HepG2 (cell line): ENCODE results near the gene AJUBA. TPM values are rescaled to one million over a fixed set of nuclear protein-coding genes. Genes with fewer than 3 reads are reported as not detected.

Source experiments
- CEBPG ChIP-seq: IDR thresholded peaks from 2 replicates; pipeline ENCODE4 v1.6.1; 2016
- PCBP1 ChIP-seq: fragments of 200-400 bp; formaldehyde crosslinking; IDR thresholded peaks from 2 replicates; pipeline ENCODE4 v1.6.1; 2017; ENCODE audit warnings: mild to moderate bottlenecking, low read depth, low read length, borderline replicate concordance
- TMF1 ChIP-seq: sonication (generic); formaldehyde crosslinking; IDR thresholded peaks from 2 replicates; pipeline ENCODE4 v1.8.1; 2022; ENCODE audit warnings: low read depth, missing genetic modification reagents
- ZSCAN21 ChIP-seq: sonication (generic); formaldehyde crosslinking; IDR thresholded peaks from 2 replicates; pipeline ENCODE4 v1.8.0; 2022; ENCODE audit warnings: mild to moderate bottlenecking, missing genetic modification reagents, moderate library complexity, borderline replicate concordance
- polyA plus RNA-seq, 8 experiments: library from polyadenylated mRNA; depleted of rRNA in 3 of 8; stranded (reverse) in 7 of 8; unstranded in 1 of 8; fragments of >200 nt; fragmentation: Illumina TruSeq in 4 of 8; extraction: Trizol in 4 of 8; gene quantifications; 2 replicates each; pipeline versions ENCODE4 v1.2.1 to v1.2.3, GENCODE V29; 2011 to 2016; ENCODE audit warnings: low read depth in 4 of 8, missing spikeins in 1 of 8, mixed read lengths in 1 of 8; ENCODE audit not compliant: insufficient read depth in 1 of 8
- total RNA-seq, 5 experiments: library from RNA; depleted of rRNA; stranded (reverse); fragments of >200 nt; fragmentation: Illumina TruSeq; extraction: Trizol; gene quantifications; 2 replicates each; pipeline ENCODE4 v1.2.3, GENCODE V29; 2016; ENCODE audit warnings: low read depth in 1 of 5
- TF ChIP-seq, protein P1 (sequence below): sonication (generic); formaldehyde crosslinking; IDR thresholded peaks from 2 replicates; pipeline ENCODE4 v1.4.0; 2020; ENCODE audit warnings: missing genetic modification reagents, borderline replicate concordance
- TF ChIP-seq, protein P2 (sequence below): sonication (generic); formaldehyde crosslinking; IDR thresholded peaks from 2 replicates; pipeline ENCODE4 v1.4.0; 2020; ENCODE audit warnings: mild to moderate bottlenecking, missing genetic modification reagents
- TF ChIP-seq, protein P3 (sequence below), 2 experiments: fragments of 450-650 bp in 1 of 2; sonication (generic) in 1 of 2; formaldehyde crosslinking; IDR thresholded peaks; 2 replicates each; pipeline versions ENCODE4 v1.5.0 to v1.8.0; 2020 to 2022; ENCODE audit warnings: mild to moderate bottlenecking in 1 of 2, missing genetic modification reagents in 1 of 2
- TF ChIP-seq, protein P4 (sequence below): sonication (generic); formaldehyde crosslinking; IDR thresholded peaks from 2 replicates; pipeline ENCODE4 v1.4.0; 2020; ENCODE audit warnings: mild to moderate bottlenecking, missing genetic modification reagents
- TF ChIP-seq, protein P5 (sequence below): sonication (generic); formaldehyde crosslinking; IDR thresholded peaks from 2 replicates; pipeline ENCODE4 v1.4.0; 2020; ENCODE audit warnings: missing genetic modification reagents, mild to moderate bottlenecking, borderline replicate concordance

The AJUBA gene
- total and polyA plus RNA-seq, 2 of the 13 experiments (the other 11 are each of a cell fraction or from before 2014, with no cell fraction given) = 157 to 241 TPM

DNA sequence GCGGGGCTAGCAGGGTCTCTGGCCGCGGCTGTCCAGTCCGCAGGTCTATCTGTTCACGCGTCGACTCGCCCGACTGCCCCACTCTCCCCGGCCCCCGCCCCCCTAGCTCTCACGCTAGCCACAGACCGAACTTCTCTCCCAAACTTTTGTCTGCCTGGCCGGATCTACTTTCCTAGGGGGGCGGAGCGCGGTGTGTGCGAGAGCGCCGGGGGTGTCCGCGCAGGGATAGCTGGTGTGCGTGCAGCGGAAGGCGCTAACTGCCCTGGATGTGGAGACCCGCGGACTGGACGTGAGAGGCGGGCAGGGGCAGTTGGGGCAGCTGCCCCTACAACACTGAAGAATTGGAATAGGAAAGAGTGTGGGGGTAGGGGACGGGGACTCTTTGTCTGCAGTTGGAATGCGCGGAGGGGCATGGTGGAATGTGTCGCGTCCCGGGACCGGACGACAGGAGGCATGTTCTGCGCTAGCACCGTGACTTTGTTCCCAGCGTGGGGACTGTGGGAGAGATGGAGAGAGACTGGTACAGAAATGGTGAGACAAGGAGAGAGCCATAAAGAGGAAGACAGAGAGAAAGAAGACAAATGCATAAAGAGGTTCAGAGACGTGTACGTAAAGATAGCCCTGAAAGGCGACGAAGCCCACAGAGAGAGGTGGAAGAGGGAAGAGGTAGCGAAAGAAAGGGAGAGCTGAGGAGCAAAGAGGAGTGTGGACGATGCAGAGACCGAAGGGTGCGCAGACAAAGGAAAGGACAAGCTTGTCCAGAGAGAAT, at the start of gene AJUBA (continued):
- TF ChIP-seq, protein P1, sequence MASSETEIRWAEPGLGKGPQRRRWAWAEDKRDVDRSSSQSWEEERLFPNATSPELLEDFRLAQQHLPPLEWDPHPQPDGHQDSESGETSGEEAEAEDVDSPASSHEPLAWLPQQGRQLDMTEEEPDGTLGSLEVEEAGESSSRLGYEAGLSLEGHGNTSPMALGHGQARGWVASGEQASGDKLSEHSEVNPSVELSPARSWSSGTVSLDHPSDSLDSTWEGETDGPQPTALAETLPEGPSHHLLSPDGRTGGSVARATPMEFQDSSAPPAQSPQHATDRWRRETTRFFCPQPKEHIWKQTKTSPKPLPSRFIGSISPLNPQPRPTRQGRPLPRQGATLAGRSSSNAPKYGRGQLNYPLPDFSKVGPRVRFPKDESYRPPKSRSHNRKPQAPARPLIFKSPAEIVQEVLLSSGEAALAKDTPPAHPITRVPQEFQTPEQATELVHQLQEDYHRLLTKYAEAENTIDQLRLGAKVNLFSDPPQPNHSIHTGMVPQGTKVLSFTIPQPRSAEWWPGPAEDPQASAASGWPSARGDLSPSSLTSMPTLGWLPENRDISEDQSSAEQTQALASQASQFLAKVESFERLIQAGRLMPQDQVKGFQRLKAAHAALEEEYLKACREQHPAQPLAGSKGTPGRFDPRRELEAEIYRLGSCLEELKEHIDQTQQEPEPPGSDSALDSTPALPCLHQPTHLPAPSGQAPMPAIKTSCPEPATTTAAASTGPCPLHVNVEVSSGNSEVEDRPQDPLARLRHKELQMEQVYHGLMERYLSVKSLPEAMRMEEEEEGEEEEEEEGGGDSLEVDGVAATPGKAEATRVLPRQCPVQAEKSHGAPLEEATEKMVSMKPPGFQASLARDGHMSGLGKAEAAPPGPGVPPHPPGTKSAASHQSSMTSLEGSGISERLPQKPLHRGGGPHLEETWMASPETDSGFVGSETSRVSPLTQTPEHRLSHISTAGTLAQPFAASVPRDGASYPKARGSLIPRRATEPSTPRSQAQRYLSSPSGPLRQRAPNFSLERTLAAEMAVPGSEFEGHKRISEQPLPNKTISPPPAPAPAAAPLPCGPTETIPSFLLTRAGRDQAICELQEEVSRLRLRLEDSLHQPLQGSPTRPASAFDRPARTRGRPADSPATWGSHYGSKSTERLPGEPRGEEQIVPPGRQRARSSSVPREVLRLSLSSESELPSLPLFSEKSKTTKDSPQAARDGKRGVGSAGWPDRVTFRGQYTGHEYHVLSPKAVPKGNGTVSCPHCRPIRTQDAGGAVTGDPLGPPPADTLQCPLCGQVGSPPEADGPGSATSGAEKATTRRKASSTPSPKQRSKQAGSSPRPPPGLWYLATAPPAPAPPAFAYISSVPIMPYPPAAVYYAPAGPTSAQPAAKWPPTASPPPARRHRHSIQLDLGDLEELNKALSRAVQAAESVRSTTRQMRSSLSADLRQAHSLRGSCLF (CRISPR knock-in tag) = no peak
- TF ChIP-seq, protein P2, sequence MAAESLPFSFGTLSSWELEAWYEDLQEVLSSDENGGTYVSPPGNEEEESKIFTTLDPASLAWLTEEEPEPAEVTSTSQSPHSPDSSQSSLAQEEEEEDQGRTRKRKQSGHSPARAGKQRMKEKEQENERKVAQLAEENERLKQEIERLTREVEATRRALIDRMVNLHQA (CRISPR knock-in tag) = no peak
- TF ChIP-seq ZSCAN21 (CRISPR knock-in tag) (no peak), PCBP1 (peak; percentile 100), TMF1 (CRISPR knock-in tag) (no peak), CEBPG (CRISPR knock-in tag) (peak; percentile 58)
- TF ChIP-seq, protein P3, sequence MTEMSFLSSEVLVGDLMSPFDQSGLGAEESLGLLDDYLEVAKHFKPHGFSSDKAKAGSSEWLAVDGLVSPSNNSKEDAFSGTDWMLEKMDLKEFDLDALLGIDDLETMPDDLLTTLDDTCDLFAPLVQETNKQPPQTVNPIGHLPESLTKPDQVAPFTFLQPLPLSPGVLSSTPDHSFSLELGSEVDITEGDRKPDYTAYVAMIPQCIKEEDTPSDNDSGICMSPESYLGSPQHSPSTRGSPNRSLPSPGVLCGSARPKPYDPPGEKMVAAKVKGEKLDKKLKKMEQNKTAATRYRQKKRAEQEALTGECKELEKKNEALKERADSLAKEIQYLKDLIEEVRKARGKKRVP (CRISPR knock-in tag; IDR thresholded peaks at IDR 0.05) = no peak
- TF ChIP-seq, protein P4, sequence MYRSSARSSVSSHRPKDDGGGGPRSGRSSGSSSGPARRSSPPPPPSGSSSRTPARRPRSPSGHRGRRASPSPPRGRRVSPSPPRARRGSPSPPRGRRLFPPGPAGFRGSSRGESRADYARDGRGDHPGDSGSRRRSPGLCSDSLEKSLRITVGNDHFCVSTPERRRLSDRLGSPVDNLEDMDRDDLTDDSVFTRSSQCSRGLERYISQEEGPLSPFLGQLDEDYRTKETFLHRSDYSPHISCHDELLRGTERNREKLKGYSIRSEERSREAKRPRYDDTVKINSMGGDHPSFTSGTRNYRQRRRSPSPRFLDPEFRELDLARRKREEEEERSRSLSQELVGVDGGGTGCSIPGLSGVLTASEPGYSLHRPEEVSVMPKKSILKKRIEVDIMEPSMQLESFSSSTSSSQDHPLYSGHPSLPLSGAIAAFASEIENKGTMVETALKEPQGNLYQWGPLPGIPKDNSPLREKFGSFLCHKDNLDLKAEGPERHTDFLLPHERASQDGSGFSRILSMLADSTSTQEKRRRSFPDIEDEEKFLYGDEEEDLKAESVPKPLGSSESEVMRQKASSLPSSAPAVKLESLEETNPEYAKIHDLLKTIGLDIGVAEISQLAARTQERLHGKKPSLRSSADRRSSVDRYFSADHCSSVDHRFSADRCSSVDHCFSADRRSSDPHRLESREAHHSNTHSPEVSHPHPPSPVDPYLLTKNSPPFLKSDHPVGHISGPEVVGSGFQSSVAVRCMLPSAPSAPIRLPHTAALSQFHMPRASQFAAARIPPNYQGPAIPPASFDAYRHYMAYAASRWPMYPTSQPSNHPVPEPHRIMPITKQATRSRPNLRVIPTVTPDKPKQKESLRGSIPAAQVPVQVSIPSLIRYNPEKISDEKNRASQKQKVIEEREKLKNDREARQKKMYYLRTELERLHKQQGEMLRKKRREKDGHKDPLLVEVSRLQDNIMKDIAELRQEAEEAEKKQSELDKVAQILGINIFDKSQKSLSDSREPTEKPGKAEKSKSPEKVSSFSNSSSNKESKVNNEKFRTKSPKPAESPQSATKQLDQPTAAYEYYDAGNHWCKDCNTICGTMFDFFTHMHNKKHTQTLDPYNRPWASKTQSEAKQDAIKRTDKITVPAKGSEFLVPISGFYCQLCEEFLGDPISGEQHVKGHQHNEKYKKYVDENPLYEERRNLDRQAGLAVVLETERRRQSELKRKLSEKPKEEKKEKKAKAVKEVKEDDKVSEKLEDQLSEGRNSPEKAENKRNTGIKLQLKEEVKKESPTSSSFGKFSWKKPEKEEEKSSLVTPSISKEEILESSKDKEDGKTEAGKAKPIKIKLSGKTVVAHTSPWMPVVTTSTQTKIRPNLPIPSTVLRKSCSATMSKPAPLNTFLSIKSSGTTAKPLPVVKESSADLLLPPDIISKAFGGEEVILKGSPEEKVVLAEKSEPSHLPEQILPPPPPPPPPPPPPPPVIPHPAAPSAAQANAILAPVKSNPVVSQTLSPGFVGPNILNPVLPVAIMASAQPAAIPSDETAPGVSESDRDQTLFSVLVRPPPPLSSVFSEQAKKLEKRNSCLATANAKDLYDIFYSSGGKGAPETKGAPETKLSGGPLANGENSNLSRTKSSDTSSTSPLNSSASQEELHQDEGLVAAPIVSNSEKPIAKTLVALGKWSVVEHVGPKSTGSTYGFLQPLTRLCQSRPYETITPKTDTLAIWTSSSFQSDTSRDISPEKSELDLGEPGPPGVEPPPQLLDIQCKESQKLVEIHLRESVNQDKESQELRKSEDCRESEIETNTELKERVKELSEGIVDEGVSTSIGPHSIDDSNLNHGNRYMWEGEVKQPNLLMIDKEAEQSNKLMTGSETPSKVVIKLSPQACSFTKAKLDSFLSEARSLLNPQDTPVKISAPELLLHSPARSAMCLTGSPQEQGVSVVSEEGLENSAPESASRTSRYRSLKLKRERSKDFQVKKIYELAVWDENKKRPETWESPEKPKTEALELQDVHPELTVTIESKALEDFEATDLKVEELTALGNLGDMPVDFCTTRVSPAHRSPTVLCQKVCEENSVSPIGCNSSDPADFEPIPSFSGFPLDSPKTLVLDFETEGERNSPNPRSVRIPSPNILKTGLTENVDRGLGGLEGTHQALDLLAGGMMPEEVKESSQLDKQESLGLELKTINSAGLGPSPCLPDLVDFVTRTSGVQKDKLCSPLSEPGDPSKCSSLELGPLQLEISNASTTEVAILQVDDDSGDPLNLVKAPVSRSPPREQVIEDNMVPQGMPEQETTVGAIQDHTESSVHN (CRISPR knock-in tag) = no peak
- TF ChIP-seq, protein P5, sequence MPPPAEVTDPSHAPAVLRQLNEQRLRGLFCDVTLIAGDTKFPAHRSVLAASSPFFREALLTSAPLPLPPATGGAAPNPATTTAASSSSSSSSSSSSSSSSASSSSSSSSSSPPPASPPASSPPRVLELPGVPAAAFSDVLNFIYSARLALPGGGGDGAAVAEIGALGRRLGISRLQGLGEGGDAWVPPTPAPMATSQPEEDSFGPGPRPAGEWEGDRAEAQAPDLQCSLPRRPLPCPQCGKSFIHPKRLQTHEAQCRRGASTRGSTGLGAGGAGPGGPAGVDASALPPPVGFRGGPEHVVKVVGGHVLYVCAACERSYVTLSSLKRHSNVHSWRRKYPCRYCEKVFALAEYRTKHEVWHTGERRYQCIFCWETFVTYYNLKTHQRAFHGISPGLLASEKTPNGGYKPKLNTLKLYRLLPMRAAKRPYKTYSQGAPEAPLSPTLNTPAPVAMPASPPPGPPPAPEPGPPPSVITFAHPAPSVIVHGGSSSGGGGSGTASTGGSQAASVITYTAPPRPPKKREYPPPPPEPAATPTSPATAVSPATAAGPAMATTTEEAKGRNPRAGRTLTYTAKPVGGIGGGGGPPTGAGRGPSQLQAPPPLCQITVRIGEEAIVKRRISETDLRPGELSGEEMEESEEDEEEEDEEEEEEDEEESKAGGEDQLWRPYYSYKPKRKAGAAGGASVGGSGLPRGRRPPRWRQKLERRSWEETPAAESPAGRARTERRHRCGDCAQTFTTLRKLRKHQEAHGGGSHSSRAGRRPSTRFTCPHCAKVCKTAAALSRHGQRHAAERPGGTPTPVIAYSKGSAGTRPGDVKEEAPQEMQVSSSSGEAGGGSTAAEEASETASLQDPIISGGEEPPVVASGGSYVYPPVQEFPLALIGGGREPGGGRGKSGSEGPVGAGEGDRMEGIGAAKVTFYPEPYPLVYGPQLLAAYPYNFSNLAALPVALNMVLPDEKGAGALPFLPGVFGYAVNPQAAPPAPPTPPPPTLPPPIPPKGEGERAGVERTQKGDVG (CRISPR knock-in tag) = peak; percentile 99
